Heart left ventricle (tissue), 16 donors: ENCODE data around the gene GATA3. TPM values are rescaled to one million over a fixed set of nuclear protein-coding genes. Genes with fewer than 3 reads are reported as not detected.

ENCODE experiments used
- ATAC-seq, 4 donors: fragments of 200-7000 bp; cut with Tn5 transposase; one replicate each; pipeline ENCODE4 v1.9.1; 2020 to 2022; ENCODE audit warnings: moderate library complexity in 4 of 4, mild to moderate bottlenecking in 3 of 4, moderate number of reproducible peaks in 1 of 4
- DNase-seq, 5 donors: peaks; one replicate each; pipeline ENCODE4 v3.0.0-alpha.2; 2020
- H3K27ac ChIP-seq, 12 donors: fragments of 200-600 bp; sonication (generic) in 4 of 12; one replicate each; pipeline versions ENCODE4 v1.5.0 to v1.8.0; 2016 to 2022; ENCODE audit warnings: mild to moderate bottlenecking in 2 of 12
- H3K27me3 ChIP-seq, 9 donors: fragments of 200-600 bp; sonication (generic) in 2 of 9; one replicate each; pipeline versions ENCODE4 v1.5.1 to v1.8.0; 2016 to 2022; ENCODE audit warnings: mild to moderate bottlenecking in 3 of 9
- H3K36me3 ChIP-seq, 9 donors: fragments of 200-600 bp; sonication (generic) in 2 of 9; one replicate each; pipeline versions ENCODE4 v1.5.0 to v1.8.0; 2018 to 2022; ENCODE audit warnings: mild to moderate bottlenecking in 2 of 9
- H3K4me1 ChIP-seq, 12 donors: fragments of 200-600 bp; sonication (generic) in 4 of 12; one replicate each; pipeline versions ENCODE4 v1.5.0 to v1.8.0; 2016 to 2022; ENCODE audit warnings: mild to moderate bottlenecking in 3 of 12
- H3K4me3 ChIP-seq, 12 donors: fragments of 200-600 bp; sonication (generic) in 4 of 12; one replicate each; pipeline versions ENCODE4 v1.5.0 to v1.8.0; 2017 to 2022; ENCODE audit warnings: mild to moderate bottlenecking in 9 of 12, moderate library complexity in 4 of 12
- H3K9me3 ChIP-seq, 12 donors: fragments of 200-600 bp; sonication (generic) in 4 of 12; one replicate each; pipeline versions ENCODE4 v1.5.0 to v1.8.0; 2016 to 2022; ENCODE audit warnings: mild to moderate bottlenecking in 1 of 12
- POLR2A ChIP-seq, 2 donors: fragments of 450-650 bp; IDR thresholded peaks; one replicate each; pipeline ENCODE4 v1.6.1; 2017; ENCODE audit warnings: antibody characterized with exemption in 2 of 2, mild to moderate bottlenecking in 2 of 2, moderate library complexity in 2 of 2
- WGBS, 4 donors: extraction: QIAGEN DNeasy Blood & Tissue Kit in 2 of 4; methylation state at CpG; one replicate each; pipeline versions ENCODE4 v1.1.5 to v1.1.7; 2013 to 2018; 5-methylcytosine and 5-hydroxymethylcytosine counted together
- intact Hi-C, 10 donors: fragments of 100-400 bp; cut with DNase I; formaldehyde crosslinking; loops; one replicate each; pipeline versions ENCODE4 v1.11.1 to v1.14.2; 2022
- polyA plus RNA-seq, 2 donors: library from polyadenylated mRNA; stranded (reverse); fragments of 200-250 nt; gene quantifications; one replicate each; pipeline ENCODE4 v1.2.3, GENCODE V29; 2013
- total RNA-seq, 9 donors: library from RNA; depleted of rRNA in 2 of 9; stranded (reverse); fragments of >200 nt in 2 of 9; fragmentation: NEBNext Ultra II Directional in 3 of 9; extraction: Animal tissue kit (Norgen Biotek cat#: 25700) in 3 of 9; gene quantifications; one replicate each; pipeline versions ENCODE4 v1.1.0 to v1.2.4, GENCODE V29; 2016 to 2023
- TF ChIP-seq, protein P1 (sequence below), 12 donors: fragments of 200-600 bp; sonication (generic) in 4 of 12; IDR thresholded peaks; one replicate each; pipeline versions ENCODE4 v1.5.0 to v1.8.0; 2018 to 2022; ENCODE audit warnings: antibody characterized with exemption in 12 of 12, mild to moderate bottlenecking in 5 of 12
- donor health status: ischemic (EF 13 %, LVEDD 7.1; RV severe dilation, severe dysfunction).
- donor health status: healthy with polysubstance abuse.
- donor health status: DM: no; HTN: yes; CAD: no.
- donor health status: DM: no; HTN: no; CAD: no.
- donor health status: ischemic (EF 25% LVEDD 6.9; RV normal size, moderate dysfunction).
- donor health status: ischemic (EF 25% LVEDD 5.7; RV mildly dilated, moderate dysfunction).
- donor health status: healthy.
- donor health status: DM: yes; HTN: yes; CAD: no.
- donor health status: ischemic (EF 35%, LVEDD 5.7; RV mildly dilated, moderate dysfunction).
- donor health status: nonischemic (EF 11% LVEDD 7.7; RV severe dilation, severe dysfunction).
- donor health status: DM: yes; HTN: yes; CAD: no.
- donor health status: PGD.
- donor health status: ischemic (EF 29% LVEDD 5.4; RV normal size, mild dysfunction).
- donor health status: nonischemic (EF 23%, LVEDD 6.1; RV moderate dilation, normal function).

Gene GATA3
- total and polyA plus RNA-seq, 11 donors, result 0.71 to 3.4 (median 1.4) TPM

DNA sequence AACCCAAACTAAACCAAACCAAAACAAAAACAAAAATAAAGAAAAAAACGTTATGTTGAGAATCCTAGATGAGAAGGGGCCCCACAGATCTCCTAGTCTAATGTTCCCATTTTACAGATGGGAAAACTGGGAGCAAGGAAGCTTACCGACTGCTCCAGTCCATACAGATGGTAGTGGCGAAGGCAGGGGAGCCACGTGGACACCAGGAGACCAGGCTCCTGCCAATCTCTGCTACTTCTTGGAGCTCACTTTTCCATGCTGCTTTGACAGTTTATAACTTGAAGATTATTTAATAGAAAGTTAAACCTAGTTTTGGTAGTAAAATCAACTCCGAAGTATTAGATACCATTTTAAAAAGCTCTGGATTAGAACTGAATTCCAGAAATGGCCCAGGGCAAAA, 62.0 kb downstream of the GATA3 start:
- no peaks in the 10 kb centered on the region for H3K4me1 ChIP-seq
- WGBS, 4 donors, result 64 to 72% (median 68%) methylated on average over 5 of the region's 5 CpGs
- H3K27me3 ChIP-seq, result peaks cover 0 to 7% (median 0%) of the 10 kb centered on the region in 9 donors
- H3K9me3 ChIP-seq, result no peaks in the 10 kb centered on the region
- H3K4me3 ChIP-seq, result no peak overlapping the region
- no peak for DNase-seq
- no peak for ATAC-seq
- intact Hi-C loops, result no loop called here
- H3K27ac ChIP-seq, result no peak overlapping the region
- no peaks in the 10 kb centered on the region for H3K36me3 ChIP-seq
- TF ChIP-seq POLR2A (IDR thresholded peaks at IDR 0.05), result no peak
- TF ChIP-seq, protein P1, sequence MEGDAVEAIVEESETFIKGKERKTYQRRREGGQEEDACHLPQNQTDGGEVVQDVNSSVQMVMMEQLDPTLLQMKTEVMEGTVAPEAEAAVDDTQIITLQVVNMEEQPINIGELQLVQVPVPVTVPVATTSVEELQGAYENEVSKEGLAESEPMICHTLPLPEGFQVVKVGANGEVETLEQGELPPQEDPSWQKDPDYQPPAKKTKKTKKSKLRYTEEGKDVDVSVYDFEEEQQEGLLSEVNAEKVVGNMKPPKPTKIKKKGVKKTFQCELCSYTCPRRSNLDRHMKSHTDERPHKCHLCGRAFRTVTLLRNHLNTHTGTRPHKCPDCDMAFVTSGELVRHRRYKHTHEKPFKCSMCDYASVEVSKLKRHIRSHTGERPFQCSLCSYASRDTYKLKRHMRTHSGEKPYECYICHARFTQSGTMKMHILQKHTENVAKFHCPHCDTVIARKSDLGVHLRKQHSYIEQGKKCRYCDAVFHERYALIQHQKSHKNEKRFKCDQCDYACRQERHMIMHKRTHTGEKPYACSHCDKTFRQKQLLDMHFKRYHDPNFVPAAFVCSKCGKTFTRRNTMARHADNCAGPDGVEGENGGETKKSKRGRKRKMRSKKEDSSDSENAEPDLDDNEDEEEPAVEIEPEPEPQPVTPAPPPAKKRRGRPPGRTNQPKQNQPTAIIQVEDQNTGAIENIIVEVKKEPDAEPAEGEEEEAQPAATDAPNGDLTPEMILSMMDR (IDR thresholded peaks at IDR 0.05), result no peak

DNA sequence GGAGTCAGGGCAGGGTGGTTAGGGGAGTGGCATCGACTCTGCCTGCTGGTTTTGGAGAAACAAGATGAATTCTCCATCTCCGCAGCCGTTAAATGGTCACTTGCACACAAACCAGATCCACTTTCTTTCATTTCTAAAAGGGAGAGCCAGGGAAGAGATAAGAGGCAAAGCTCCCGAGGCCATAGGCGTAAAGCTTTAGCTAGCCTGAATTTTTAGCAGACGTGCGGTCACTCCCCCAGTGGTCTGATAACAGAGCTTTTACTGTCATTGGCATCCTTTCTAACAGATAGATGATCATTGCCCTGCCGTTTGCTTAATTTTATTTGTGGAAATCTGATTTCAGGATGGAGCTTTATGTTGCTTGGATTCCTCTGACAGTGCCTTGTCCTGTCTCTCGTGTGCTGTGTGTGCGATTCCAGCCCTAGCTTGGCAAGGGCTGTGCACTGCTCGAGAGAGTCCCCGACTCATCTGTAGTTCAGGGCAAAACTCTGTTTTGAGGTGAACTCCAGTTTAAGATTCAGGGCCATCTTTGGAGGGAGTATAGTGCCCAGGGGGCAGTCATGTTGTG, 62.5 kb downstream of the GATA3 start:
- no peak overlapping the region for H3K27ac ChIP-seq
- H3K4me3 ChIP-seq, result no peak overlapping the region
- ATAC-seq (no peak), DNase-seq (no peak)
- H3K9me3 ChIP-seq, result no peaks in the 10 kb centered on the region
- peaks cover 0 to 7% (median 0%) of the 10 kb centered on the region in 9 donors for H3K27me3 ChIP-seq
- intact Hi-C loops, result no loop called here
- no peaks in the 10 kb centered on the region for H3K36me3 ChIP-seq
- TF ChIP-seq POLR2A (IDR thresholded peaks at IDR 0.05), result no peak
- TF ChIP-seq, protein P1 (IDR thresholded peaks at IDR 0.05), result no peak
- H3K4me1 ChIP-seq, result no peaks in the 10 kb centered on the region
- 42 to 49% (median 44%) methylated on average over 12 of the region's 12 CpGs for WGBS, 4 donors

DNA sequence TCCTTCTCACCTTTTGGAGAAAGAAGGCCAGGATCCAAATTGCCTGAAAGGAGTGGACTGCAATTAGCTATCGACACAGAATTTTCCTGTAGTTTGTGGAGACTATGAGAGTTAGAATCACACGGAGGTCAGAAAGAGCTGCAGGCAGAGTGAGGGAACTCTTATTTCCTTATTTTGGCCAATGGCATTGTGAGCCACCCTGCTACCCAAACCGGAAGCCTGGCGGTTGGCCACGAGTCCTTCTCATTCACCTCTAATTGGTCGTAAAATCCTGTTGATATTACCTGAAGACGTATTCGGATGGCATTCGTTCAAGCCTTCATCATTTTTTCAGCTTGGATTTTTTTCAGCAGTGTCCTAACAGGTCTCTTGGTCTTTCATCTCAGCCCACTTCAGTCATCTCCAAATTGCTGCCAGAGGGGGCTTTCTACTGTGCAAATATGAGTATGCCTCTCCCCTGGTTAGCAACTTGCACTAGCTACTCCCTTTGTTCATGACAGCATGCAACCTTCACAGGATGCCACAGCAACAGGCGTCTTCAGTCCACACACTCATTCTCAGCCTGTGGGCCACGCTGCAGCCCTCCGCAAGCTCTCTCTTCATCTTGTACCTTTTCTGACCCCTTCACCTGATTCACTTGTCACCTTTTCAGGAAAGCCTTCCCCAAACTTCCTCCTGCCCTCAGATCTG, 66.9 kb downstream of the GATA3 start:
- WGBS, 4 donors, result 81 to 86% (median 82%) methylated on average over 12 of the region's 12 CpGs

More for the DNA sequence above, 66.9 kb downstream of the GATA3 start:
- Histone ChIP-seq H3K4me1 (no peaks in the 10 kb centered on the region), H3K9me3 (no peaks in the 10 kb centered on the region), H3K36me3 (no peaks in the 10 kb centered on the region), H3K4me3 (no peak overlapping the region), H3K27ac (no peak overlapping the region), H3K27me3 (peaks cover 0 to 9% (median 0%) of the 10 kb centered on the region in 9 donors)
- ATAC-seq (no peak), DNase-seq (no peak)
- intact Hi-C loops, result no loop called here
- TF ChIP-seq, protein P1 (IDR thresholded peaks at IDR 0.05), result no peak
- TF ChIP-seq POLR2A (IDR thresholded peaks at IDR 0.05), result no peak
